AG04449 (cell line): Measurements from ENCODE around the gene RRBP1.
"Not testable (repeated sequence)": the region's sequence is repeated elsewhere in the genome, so short reads cannot be mapped to it uniquely, and the experiment has no call there.

ENCODE experiments used
- CTCF ChIA-PET: fragments of 350-600 bp; formaldehyde crosslinking; extraction: SDS; loops from one replicate; lab custom pipeline; 2021; ENCODE audit warnings: antibody characterized with exemption; lab: Yijun Ruan, JAX
- POLR2A ChIA-PET: fragments of 400-600, 350-600 bp; formaldehyde crosslinking; extraction: SDS; loops from one replicate; lab custom pipeline; 2020; ENCODE audit warnings: antibody characterized with exemption, inconsistent platforms; lab: Yijun Ruan, JAX
- DNase-seq: peaks from one replicate; pipeline ENCODE4 v3.0.0-alpha.2; 2010; ENCODE audit warnings: low read depth, low spot score
- H3K4me3 ChIP-seq: 2 replicates; pipeline ENCODE4 v1.5.1; 2011; ENCODE audit warnings: low read depth, mild to moderate bottlenecking, control low read depth, low read length
- CTCF ChIP-seq: IDR thresholded peaks from one replicate; pipeline ENCODE4 v1.5.1; 2011; ENCODE audit warnings: mild to moderate bottlenecking, moderate library complexity, low read length, control low read depth, inconsistent platforms; ENCODE audit not compliant: insufficient read depth; ENCODE audit errors: missing control alignments

The RRBP1 gene

GRCh38 chr20:17662333-17663039, 19.6 kb downstream of the RRBP1 start:
- no peak for TF ChIP-seq CTCF
- DNase-seq = no peak
- no peak overlapping the region for H3K4me3 ChIP-seq
- CTCF ChIA-PET = interaction anchor here (0.8 to 4.6 kb wide), 4 partner anchors 7 to 237 kb away, joined by 3 to 35 read pairs (median 4); no protein-coding TSS in a partner anchor
- POLR2A ChIA-PET = interaction anchor here (1.0 kb wide), 1 partner anchor 10 kb away, joined by 3 read pairs; no protein-coding TSS in a partner anchor

GRCh38 chr20:17661121-17661744, 20.8 kb downstream of the RRBP1 start:
- DNase-seq = no peak
- ChIA-PET POLR2A (no interaction called here), CTCF (no interaction called here)
- no peak overlapping the region for H3K4me3 ChIP-seq
- no peak for TF ChIP-seq CTCF

- no peak overlapping the region for H3K4me3 ChIP-seq
- no peak for TF ChIP-seq CTCF
- CTCF ChIA-PET = no interaction called here
- DNase-seq = no peak
- POLR2A ChIA-PET = no interaction called here
Observed at GRCh38 chr20:17660667-17661066, 21.4 kb downstream of the RRBP1 start.

- no peak overlapping the region for H3K4me3 ChIP-seq
- ChIA-PET CTCF (no interaction called here), POLR2A (no interaction called here)
- DNase-seq = no peak
- no peak for TF ChIP-seq CTCF
Observed at GRCh38 chr20:17659801-17660200, 22.2 kb downstream of the RRBP1 start.

GRCh38 chr20:17659344-17659743, 22.7 kb downstream of the RRBP1 start:
- DNase-seq, H3K4me3 ChIP-seq, POLR2A ChIA-PET: not testable (repeated sequence)
- CTCF ChIA-PET = interaction anchor here (1.1 kb wide), 2 partner anchors 10 to 12 kb away, joined by 4 read pairs; no protein-coding TSS in a partner anchor

GRCh38 chr20:17658648-17658993, 23.4 kb downstream of the RRBP1 start:
- no peak overlapping the region for H3K4me3 ChIP-seq
- no peak for TF ChIP-seq CTCF
- no peak for DNase-seq
- POLR2A ChIA-PET = no interaction called here
- CTCF ChIA-PET = interaction anchor here (0.6 to 11.4 kb wide), 5 partner anchors 9 to 279 kb away, joined by 3 to 124 read pairs (median 4); no protein-coding TSS in a partner anchor
